Measurements from ENCODE around the gene TTC23. TPM values are rescaled to one million over a fixed set of nuclear protein-coding genes. Genes with fewer than 3 reads are reported as not detected.

Gene TTC23
- total RNA-seq, 2 donors from 2014 or later, result 14.1 to 19.3 TPM

GRCh38 chr15:99155961-99156443 is 93.4 kb downstream of the TTC23 start:
- no peak for DNase-seq
- Histone ChIP-seq H3K9me3 (no peaks in the 10 kb centered on the region), H3K4me3 (no peak overlapping the region), H3K27me3 (no peaks in the 10 kb centered on the region), H3K4me1 (no peaks in the 10 kb centered on the region), H3K36me3 (no peaks in the 10 kb centered on the region), H3K27ac (no peak overlapping the region), H3K9ac (ENCODE audit: low read depth in 2 of 2, low read length in 2 of 2) (no peak overlapping the region)
- TF ChIP-seq, protein P1, sequence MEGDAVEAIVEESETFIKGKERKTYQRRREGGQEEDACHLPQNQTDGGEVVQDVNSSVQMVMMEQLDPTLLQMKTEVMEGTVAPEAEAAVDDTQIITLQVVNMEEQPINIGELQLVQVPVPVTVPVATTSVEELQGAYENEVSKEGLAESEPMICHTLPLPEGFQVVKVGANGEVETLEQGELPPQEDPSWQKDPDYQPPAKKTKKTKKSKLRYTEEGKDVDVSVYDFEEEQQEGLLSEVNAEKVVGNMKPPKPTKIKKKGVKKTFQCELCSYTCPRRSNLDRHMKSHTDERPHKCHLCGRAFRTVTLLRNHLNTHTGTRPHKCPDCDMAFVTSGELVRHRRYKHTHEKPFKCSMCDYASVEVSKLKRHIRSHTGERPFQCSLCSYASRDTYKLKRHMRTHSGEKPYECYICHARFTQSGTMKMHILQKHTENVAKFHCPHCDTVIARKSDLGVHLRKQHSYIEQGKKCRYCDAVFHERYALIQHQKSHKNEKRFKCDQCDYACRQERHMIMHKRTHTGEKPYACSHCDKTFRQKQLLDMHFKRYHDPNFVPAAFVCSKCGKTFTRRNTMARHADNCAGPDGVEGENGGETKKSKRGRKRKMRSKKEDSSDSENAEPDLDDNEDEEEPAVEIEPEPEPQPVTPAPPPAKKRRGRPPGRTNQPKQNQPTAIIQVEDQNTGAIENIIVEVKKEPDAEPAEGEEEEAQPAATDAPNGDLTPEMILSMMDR (IDR thresholded peaks at IDR 0.05), result no peak
- intact Hi-C loops (cut with DNase I), result no loop called here

GRCh38 chr15:99154271-99154670 is 95.1 kb downstream of the TTC23 start:
- TF ChIP-seq, protein P1 (IDR thresholded peaks at IDR 0.05), result no peak
- intact Hi-C loops (cut with DNase I), result no loop called here
- DNase-seq, result no peak
- no peaks in the 10 kb centered on the region for H3K36me3 ChIP-seq
- no peaks in the 10 kb centered on the region for H3K9me3 ChIP-seq
- no peak overlapping the region for H3K27ac ChIP-seq
- no peaks in the 10 kb centered on the region for H3K27me3 ChIP-seq
- H3K9ac ChIP-seq (ENCODE audit: low read depth in 2 of 2, low read length in 2 of 2), result no peak overlapping the region
- H3K4me1 ChIP-seq, result no peaks in the 10 kb centered on the region
- no peak overlapping the region for H3K4me3 ChIP-seq

- Histone ChIP-seq H3K9me3 (no peaks in the 10 kb centered on the region), H3K9ac (ENCODE audit: low read depth in 2 of 2, low read length in 2 of 2) (no peak overlapping the region), H3K4me3 (no peak overlapping the region), H3K4me1 (no peaks in the 10 kb centered on the region), H3K27me3 (no peaks in the 10 kb centered on the region), H3K36me3 (no peaks in the 10 kb centered on the region), H3K27ac (no peak overlapping the region)
- intact Hi-C loops (cut with DNase I), result no loop called here
- TF ChIP-seq, protein P1 (IDR thresholded peaks at IDR 0.05), result no peak
- no peak for DNase-seq
These were observed 96.3 kb downstream of the TTC23 start for GRCh38 chr15:99153026-99153535.

DNA sequence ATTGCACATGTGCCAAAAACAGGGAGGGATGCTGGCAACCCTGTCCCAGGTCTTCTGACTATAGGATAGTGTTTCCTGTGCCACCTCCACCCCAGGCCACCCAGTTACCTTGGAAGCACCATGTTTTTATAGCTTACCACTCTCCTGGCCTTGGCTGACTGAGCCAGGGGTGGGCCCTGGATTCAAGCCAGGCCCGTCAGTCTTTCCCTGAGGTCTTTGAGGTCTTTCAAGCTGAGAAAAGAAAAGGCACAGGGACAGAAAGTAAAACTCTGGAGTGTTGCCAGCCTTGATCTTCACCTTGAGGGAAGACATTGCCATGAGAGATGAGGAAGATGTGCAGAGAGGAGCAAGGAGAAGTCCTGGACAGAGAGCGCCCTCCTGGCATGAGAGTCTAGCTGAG is 98.2 kb downstream of the TTC23 start:
- Histone ChIP-seq H3K4me3 (no peak overlapping the region), H3K27ac (no peak overlapping the region), H3K36me3 (no peaks in the 10 kb centered on the region), H3K9ac (ENCODE audit: low read depth in 2 of 2, low read length in 2 of 2) (no peak overlapping the region), H3K9me3 (no peaks in the 10 kb centered on the region), H3K4me1 (no peaks in the 10 kb centered on the region), H3K27me3 (no peaks in the 10 kb centered on the region)
- intact Hi-C loops (cut with DNase I), result no loop called here
- DNase-seq, result no peak
- TF ChIP-seq, protein P1 (IDR thresholded peaks at IDR 0.05), result no peak

GRCh38 chr15:99149366-99149765 is 100.0 kb downstream of the TTC23 start:
- no peaks in the 10 kb centered on the region for H3K27me3 ChIP-seq
- no peak overlapping the region for H3K27ac ChIP-seq
- no peak overlapping the region for H3K9ac ChIP-seq (ENCODE audit: low read depth in 2 of 2, low read length in 2 of 2)
- H3K4me3 ChIP-seq, result no peak overlapping the region
- no peaks in the 10 kb centered on the region for H3K9me3 ChIP-seq
- intact Hi-C loops (cut with DNase I), result no loop called here
- H3K36me3 ChIP-seq, result no peaks in the 10 kb centered on the region
- DNase-seq, result no peak
- TF ChIP-seq, protein P1 (IDR thresholded peaks at IDR 0.05), result no peak
- H3K4me1 ChIP-seq, result no peaks in the 10 kb centered on the region

All from colonic mucosa (tissue), 4 donors.